HG02943 (cell line): Measurements from ENCODE around the gene DNHD1.

Experiments
- ATAC-seq: cut with Tn5 transposase; IDR thresholded peaks from one replicate; pipeline ENCODE4 v1.9.1; 2021; ENCODE audit warnings: mild to moderate bottlenecking, low read depth, moderate library complexity; ENCODE audit not compliant: unreplicated experiment

The DNHD1 gene

DNA sequence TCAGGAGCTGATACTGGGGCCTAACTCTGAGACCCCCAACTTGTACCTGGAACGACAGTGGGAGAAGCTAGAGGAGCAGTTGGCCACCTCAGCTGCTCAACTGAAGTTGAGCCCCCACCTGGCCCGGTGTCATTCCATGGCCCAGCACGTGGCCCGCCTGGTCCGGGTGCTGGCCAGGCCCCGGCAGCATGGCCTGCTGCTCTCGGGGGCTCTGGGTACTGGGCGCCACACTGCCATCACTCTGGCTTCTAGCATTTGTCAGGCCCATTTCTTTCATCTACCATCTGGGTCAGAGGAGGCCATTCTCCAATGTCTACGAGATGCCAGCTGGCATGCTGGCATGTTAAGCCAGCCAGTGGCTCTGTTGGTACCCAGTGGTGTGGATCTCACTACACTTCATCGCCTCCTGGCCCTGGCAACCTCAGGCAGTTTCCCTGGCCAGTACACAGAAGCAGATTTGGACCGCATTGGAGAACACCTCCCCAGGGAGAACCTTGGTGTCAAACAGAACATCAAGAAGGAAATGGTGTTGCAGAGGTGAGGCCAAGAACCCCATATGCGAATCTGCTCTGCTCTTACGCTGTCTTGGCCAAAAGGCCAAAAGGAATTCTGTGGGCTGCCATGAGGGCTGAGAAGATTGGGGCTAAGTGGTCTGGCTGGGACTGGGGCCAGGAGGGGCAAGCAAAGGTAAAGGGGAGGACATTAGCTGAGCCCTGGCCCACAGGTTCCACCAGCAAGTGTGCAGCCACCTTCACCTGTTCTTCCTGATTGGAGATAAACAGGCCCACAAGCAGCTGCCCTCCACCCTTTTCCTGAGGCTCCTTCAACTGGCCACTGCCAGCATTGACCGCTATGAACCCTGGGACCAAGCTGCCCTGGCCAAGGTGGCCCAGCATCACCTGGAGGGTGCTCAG is 60.9 kb downstream of the DNHD1 start:
- no peak for ATAC-seq

GRCh38 chr11:6559369-6559768 is 62.3 kb downstream of the DNHD1 start:
- no peak for ATAC-seq

DNA sequence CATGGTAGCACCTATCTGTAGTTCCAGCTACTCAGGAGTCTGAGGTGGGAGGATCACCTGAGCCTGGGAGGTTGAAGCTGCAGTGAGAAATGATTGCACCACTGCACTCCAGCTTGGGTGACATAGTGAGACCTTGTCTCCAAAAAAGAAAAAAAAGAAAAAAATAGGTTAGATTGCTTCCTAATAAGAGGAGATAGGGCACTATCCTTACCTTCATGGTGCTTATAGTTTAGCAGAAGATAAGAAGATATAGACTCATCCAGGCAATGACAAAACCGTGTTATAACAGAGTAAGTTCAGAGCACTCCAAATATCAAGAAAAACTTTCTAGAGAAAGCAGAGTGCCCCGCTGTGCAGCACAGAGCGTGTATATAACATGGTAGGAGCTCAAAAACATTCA is 64.2 kb downstream of the DNHD1 start:
- no peak for ATAC-seq

DNA sequence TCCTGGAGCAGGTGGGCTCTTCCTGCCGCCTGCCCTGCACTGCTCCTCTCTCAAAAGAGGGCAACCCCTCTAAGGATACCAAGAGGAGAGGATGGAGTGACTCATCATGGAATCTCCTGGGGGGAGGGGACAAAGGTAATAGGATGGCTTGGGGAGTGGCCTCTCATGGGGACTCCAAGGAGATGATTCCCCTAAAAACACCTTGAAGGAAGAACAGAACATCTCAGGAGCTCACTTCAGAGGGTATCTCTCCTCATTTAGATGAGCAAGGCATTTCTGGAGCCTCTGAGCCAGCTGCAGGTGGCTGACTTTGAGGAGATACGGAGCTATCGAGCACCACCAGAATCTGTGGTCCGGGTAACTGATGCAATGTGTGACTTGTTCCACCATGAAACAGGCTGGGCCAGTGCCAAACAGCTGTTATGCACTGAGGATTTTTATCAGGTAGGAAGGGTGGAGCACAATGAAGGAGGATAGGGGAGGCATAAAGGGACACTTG is 66.1 kb downstream of the DNHD1 start:
- no peak for ATAC-seq

- ATAC-seq: no peak
Measured at GRCh38 chr11:6563667-6564066, 66.6 kb downstream of the DNHD1 start.

DNA sequence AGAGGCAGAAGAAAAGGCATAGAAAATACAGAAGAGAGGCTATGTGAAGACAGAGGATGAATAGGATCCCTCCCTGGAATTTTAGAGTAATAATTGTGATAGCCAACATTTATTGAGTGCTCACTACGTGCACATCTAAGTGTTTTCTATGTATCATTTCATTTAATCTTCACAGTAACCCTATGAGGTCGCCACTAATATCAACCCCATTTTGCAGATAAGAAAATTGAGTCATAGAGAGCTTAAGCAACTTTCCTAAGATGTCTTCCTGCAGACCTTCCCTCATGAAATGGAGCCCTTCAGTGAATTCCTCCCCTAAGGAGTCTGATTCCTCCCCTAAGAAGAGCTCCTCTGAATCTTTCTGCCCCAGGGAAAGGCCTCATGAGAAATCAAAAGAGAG is 68.2 kb downstream of the DNHD1 start:
- no peak for ATAC-seq

DNA sequence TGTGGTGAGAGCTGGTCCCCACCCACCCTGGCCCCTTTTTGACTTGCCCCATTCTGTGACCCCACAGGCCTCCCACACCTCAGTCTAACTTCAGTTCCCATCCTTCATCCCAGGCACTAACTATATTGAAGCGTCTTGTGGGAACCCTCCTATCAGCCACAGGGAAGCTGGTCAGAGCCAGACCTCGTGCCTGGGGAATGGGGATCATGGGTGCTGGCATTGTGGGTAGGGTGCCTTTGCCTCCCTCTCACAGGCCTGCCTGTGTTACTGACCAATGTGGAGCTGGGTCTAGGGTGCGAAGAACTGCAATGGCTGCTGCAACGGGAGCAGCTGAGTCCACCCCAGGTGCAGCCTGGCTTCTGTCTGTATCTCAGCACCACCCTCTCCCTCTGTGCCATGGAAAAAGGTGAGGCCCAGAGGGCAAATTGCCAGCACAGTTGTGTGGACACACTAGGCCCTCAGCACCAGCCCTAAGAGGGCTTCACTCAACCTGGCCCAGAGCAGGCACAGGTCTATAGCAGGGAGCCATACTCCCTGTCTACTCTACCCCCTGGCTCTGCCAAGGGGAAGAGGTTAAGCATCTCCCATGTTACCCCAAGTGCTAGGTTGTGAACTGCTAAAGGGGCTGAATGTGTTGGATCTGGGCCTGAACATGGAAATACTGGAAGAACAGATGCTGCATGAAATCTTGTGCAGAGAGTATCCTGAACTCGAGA is 69.1 kb downstream of the DNHD1 start:
- ATAC-seq: no peak

DNA sequence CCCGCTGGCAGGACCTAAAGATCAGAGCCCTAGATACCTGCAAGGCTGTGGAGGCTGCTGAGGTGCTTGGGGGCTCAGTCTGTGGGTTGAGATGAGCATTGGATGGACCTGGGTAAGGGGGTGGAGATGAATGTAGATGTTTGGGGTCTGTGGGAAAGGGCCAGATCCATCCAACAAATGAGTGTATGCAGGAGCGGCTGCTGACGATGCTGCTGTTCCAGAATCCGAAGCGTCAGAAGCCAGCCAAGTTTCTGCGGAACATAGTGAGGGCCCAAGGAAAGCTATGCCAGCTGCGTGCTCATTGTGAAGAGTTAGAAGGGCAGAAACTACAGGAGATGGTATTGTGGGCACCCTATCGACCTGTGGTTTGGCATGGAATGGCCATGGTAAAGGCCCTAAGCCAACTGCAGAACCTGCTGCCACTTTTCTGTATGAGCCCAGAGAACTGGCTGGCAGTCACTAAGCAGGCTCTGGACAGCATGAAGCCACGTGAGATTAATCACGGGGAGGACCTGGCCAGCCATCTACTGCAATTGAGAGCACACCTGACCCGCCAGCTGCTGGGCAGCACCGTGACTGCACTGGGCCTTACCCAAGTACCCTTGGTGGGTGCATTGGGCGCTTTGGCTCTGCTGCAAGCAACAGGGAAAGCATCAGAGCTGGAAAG is 69.8 kb downstream of the DNHD1 start:
- no peak for ATAC-seq

DNA sequence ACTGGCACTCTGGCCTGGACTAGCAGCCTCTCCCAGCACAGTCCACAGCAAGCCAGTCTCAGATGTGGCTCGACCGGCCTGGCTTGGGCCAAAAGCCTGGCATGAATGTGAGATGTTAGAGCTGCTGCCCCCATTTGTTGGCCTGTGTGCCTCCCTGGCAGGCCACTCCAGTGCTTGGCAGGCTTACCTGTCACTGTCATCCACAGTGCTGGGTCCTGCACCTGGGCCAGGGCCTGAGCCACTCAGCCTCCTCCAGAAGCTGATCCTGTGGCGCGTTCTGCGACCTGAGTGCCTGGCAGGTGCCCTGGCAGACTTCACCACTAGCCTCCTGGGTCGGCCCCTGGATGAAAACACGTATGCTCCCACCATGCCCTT is 70.3 kb downstream of the DNHD1 start:
- ATAC-seq: no peak

DNA sequence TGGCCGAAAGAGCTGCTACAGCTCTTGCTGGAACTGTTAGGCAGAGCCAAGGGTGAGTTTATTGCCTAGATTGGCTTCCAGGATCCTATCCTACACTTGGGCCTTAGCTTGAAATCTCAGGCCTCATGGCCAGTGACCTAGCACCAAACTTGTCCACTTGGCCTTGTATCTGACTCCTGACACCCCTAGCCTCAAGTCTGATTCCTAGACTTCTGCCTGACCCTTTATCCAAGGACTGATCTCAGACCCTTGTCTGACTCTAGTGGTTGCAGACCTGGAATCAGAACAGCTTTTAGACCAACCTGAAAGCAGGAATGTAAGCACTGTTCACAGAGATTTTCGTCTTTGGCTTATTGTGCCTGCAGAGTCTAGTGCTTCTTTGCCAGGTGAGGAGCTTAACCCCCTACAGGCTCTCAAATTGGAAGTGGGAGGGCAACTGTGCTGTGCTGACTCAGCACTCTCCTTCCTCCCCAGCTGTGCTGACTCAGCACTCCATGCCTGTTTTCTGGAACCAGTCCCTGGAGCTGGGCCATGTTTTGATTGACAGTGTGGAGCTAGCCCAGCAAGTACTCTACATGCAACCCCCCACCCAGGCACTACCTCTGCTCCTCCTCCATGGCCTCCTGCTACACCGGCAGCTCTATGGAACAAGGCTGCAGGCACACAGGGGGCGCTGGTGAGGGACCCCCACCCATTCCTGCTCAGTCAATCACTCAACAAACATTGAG is 71.3 kb downstream of the DNHD1 start:
- no peak for ATAC-seq

GRCh38 chr11:6569706-6570105 is 72.6 kb downstream of the DNHD1 start:
- no peak for ATAC-seq

GRCh38 chr11:6570691-6571427 is 73.8 kb downstream of the DNHD1 start:
- ATAC-seq: no peak

- ATAC-seq: no peak
Measured at GRCh38 chr11:6571434-6572008, 74.4 kb downstream of the DNHD1 start.

GRCh38 chr11:6572215-6572614 is 75.1 kb downstream of the DNHD1 start:
- ATAC-seq: no peak

- ATAC-seq: no peak
Measured at GRCh38 chr11:6574816-6575715, 78.0 kb downstream of the DNHD1 start.

GRCh38 chr11:6576471-6577373 is 79.6 kb downstream of the DNHD1 start:
- no peak for ATAC-seq

- no peak for ATAC-seq
Measured at GRCh38 chr11:6578134-6578533, 81.1 kb downstream of the DNHD1 start.
